Frontal cortex (tissue), 4 donors: Measurements from ENCODE around the gene SLX4IP. TPM values are rescaled to one million over a fixed set of nuclear protein-coding genes. Genes with fewer than 3 reads are reported as not detected.

Experiments
- DNase-seq, 2 donors: peaks; one replicate each; pipeline ENCODE4 v3.0.0; 2012; ENCODE audit warnings: low spot score in 2 of 2
- FAIRE-seq: peaks from 2 replicates; lab custom pipeline; 2012; peaks lifted over from hg19 to GRCh38; lab: Jason Lieb, UNC
- total RNA-seq: library from RNA; depleted of rRNA; stranded (reverse); fragments of >200 nt; gene quantifications from one replicate; pipeline ENCODE4 v1.2.3, GENCODE V29; 2014
- donor health status: control.
- donor health status: control.
- donor health status: control.

The SLX4IP gene
- total RNA-seq, 1 donor from 2014 or later: 8.2 TPM

GRCh38 chr20:10513061-10513460 is 78.0 kb downstream of the SLX4IP start:
- FAIRE-seq (no peak), DNase-seq (no peak)

DNA sequence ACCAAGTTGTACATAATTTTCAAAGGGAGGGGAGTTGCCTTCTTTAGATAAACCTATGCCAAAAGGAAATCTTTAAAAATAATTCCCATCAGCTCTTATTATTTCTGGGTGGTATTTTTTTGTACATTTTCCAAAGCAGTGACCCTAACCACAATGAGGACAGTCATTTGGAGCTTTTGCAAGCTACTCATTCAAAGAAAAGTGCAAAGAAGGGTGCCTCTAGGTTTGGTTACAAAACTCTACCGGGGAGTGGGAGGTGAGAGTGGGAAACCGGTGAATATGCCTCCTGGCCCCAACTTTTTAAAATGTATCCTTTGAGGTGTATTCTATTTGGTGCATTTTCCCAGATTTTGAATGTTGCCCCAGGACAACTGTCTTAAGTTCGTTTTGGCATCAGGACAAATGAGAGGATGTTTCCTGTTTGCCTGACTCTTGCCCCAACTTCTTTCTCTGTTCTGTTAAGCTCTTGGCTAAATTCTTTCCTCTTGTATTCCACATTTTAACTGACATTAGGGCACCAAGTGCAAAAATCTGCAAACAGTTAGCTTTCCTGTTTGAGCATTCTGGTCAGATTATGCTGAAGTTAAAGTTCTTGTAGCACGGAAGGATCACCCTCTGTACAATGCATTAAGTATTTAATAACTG is 78.9 kb downstream of the SLX4IP start:
- DNase-seq (no peak), FAIRE-seq (no peak)

GRCh38 chr20:10516529-10516928 is 81.4 kb downstream of the SLX4IP start:
- no peak for FAIRE-seq
- DNase-seq: no peak

GRCh38 chr20:10519361-10520046 is 84.4 kb downstream of the SLX4IP start:
- DNase-seq: no peak

DNA sequence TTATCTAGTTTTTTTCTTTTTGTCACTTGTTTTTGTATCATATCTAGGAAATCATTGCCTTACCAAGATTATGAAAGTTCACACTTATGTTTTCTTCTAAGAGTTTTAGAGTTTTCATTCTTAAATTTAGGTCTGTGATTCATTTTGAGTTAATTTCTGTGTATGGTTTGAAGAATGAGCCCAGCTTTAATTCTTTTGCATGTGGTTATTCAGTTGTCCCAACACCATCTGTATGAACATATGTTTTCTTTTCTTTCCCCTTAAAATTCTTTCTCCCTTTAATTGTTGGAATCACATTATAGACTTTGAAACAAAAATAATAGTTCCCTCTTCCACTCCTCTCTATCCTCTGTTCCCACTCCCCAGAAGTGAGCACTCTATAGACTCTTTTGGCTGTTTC is 85.4 kb downstream of the SLX4IP start:
- DNase-seq: no peak
- no peak for FAIRE-seq

More at GRCh38 chr20:10519361-10520046, 84.4 kb downstream of the SLX4IP start:
- FAIRE-seq: no peak

GRCh38 chr20:10521068-10521831 is 86.1 kb downstream of the SLX4IP start:
- FAIRE-seq (no peak), DNase-seq (no peak)

GRCh38 chr20:10521836-10522235 is 86.7 kb downstream of the SLX4IP start:
- FAIRE-seq: no peak
- no peak for DNase-seq

DNA sequence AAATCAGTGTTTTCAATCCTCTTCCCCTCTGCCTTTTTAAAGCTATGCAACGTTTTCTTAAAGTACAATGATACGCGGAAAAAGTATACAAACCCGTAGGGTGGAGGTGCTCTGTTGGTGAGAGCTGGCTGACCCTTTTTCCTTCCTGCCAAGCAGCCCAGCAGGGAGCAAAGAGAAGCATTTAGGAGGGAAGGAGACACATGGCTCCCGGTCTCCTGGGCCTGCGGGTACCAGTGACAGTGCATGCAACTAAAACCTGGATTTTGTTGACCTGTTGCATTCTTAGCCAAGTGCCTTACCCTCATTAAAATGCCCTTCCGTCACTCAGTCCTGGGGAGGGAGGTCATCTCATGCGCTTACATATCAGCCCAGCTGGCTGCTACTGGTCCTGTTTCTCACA is 87.2 kb downstream of the SLX4IP start:
- no peak for DNase-seq

GRCh38 chr20:10523443-10523842 is 88.3 kb downstream of the SLX4IP start:
- FAIRE-seq (no peak), DNase-seq (no peak)

More for the DNA sequence above, 87.2 kb downstream of the SLX4IP start:
- FAIRE-seq: no peak

DNA sequence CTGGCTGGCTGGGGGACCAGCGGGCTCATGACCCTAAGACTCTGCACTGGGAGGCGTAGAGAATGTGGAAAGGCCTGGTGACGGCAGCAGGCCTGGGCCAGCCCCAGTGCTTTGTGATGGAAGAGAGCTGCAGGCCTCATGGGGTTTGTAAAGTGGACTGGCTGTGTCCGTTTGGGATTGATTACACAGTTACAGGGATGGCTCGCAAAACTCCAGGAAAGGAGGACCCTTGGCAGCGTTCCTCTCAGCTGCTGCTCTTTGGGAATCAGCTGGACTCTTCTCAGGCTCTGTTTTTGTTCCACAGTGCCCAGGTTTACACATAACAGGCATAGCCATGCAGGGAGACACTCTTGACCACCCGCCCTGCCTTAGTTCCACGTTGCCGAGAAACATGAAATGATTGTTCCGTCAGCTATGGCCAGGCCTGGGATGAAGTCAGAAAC is 89.0 kb downstream of the SLX4IP start:
- DNase-seq (no peak), FAIRE-seq (no peak)

GRCh38 chr20:10524643-10525042 is 89.5 kb downstream of the SLX4IP start:
- FAIRE-seq (no peak), DNase-seq (no peak)

DNA sequence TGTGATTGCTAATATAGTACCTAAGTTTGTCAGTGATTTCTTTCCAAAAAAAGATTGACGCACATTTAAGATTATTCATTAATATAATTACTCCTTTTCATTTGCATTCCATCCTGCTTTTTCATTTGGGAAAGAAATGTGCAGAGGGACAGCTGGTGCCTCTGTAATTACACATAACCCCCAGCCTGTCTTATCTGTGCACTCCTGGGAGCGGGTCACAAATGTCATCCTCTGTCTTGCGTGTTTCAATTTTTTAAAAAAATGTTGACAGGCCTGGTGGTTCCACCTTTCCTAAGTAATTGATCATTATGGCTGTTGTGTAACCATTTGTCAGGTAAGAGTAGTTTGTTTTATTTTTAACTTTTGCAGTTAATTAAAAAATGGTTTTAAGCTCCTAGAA is 92.7 kb downstream of the SLX4IP start:
- no peak for DNase-seq
- FAIRE-seq: no peak

DNA sequence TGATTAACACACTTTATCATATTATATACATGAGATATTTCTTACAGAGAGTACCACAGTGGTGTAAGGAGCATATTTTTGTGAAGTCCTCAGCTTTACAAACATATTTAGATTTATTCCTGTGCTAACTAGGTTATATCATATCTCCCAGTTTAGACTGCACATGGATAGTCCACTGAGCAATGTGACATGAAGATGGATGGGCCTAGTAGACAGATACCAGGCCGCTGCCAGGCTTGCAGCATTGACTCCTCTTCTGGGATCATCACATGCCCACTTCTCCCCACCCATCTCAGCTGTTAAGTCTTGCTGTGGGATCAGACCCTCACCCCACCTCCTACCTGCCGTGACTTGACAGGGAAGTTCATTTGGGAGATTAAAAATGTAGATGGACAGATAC is 95.8 kb downstream of the SLX4IP start:
- no peak for FAIRE-seq
- no peak for DNase-seq

DNA sequence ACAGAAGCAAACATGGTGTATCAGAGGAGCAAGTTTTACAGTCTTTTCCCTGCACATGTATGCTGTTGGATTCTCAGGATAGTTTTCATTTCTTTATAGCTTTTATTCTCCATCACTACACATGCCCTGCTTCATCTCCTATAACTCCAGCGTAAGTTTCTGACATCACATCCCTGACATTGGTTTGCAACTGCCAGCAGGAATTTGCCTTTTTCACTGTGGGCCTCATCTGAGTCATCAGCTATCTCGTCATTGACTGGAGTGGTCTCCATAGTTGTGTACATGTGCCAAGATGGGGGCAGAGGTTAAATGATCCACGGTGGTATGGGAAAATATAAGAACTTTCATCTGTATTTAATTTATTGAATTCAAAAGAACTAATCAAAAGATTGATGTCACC is 96.7 kb downstream of the SLX4IP start:
- DNase-seq (no peak), FAIRE-seq (no peak)

GRCh38 chr20:10532361-10532760 is 97.3 kb downstream of the SLX4IP start:
- FAIRE-seq (no peak), DNase-seq (no peak)

DNA sequence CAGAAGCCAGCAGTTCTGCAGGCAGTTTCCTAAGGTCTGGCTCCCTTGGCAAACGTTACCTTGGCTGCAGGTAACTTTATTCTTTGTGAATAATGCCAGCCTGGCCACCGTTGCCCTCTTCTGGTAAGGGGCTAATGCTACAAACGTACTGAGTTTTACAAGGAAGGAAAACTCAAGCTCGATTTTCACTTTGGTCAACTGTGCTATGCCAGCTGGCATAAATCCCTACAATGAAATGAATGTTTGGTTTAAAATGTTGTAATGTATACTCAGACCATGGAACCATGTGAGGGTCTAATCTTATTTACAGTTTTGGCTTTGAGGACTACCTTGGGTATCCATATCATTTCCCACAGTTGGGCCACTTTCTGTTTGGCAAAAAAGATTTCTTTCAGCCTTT is 101.4 kb downstream of the SLX4IP start:
- no peak for FAIRE-seq
- DNase-seq: no peak

GRCh38 chr20:10537850-10538480 is 102.9 kb downstream of the SLX4IP start:
- no peak for FAIRE-seq
- DNase-seq: no peak

DNA sequence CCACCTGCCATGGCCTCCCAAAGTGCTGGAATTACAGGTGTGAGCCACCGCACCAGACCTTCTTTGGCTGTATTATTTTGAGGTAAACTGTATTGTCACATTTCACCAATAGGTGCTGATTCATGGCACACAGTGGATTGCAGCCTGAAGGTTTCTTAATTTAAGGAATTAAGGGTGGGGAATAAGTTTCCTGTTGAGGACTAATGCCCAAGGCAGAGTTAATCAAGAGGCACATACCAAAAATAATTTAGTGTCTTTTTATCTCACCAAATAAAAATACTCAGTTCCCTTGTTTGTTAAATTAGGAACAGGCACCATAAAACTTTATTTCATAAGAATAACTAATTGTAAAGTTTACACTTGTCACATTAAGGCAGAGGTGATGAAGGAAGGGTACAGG is 103.7 kb downstream of the SLX4IP start:
- FAIRE-seq: no peak

DNA sequence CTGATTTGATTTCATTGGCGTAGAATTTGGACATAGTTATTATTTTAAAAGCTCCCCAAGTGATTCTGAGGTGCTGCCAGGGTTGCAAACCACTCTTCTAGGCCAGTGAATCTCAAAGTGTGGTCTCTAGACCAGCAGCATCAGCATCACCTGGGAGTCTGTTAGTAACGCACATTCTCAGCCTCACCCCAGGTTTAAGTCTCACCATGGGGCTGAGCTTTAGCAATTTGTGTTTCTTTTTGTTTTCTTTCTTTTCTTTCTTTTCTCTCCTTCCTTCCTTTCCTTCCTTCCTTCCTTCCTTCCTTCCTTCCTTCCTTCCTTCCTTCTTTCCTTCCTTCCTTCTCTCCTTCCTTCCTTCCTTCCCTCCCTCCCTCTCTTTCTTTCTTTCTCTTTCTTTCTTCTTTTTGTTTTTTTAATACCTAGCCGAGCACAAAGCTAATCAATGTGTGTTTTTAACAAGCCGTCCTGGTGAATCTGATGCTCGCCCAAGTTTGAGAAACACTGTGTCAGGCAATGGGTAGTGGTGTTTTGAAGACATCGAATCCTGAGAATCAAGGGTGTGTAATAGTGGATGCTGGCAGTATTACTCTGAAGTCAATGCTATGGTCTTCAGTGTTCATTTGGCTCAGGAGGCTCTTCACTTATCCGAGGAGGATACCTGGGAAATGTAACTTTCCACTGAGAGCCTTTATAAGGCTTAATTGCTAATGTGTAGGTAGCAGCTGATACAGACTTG is 104.9 kb downstream of the SLX4IP start:
- no peak for FAIRE-seq
- no peak for DNase-seq

More for the DNA sequence above, 103.7 kb downstream of the SLX4IP start:
- DNase-seq: no peak
